Stimulated activated effector memory CD8-positive, alpha-beta T cell treated with anti-CD3 and anti-CD28 coated beads, Interleukin-12 subunit alpha, Interleukin-12 subunit beta, amount 100 ng/mL, for 72 hours (primary cell): ENCODE results near the gene LRRC63.

Experiments
- ATAC-seq: fragments of 150-1000 bp; cut with Tn5 transposase; 2 replicates; pipeline ENCODE4 v1.10.0; 2021
- DNase-seq, 2 donors: peaks; one replicate each; pipeline ENCODE4 v3.0.0; 2021 to 2022; ENCODE audit warnings: low spot score in 2 of 2
- H3K27ac Mint-ChIP-seq: one replicate; pipeline ENCODE4 v1.8.0; 2022; ENCODE audit warnings: mild to moderate bottlenecking, mixed read lengths
- H3K36me3 Mint-ChIP-seq: one replicate; pipeline ENCODE4 v1.8.0; 2022; ENCODE audit warnings: mild to moderate bottlenecking, mixed read lengths
- H3K4me1 Mint-ChIP-seq: one replicate; pipeline ENCODE4 v1.8.0; 2022; ENCODE audit warnings: mixed read lengths
- H3K4me3 Mint-ChIP-seq: one replicate; pipeline ENCODE4 v1.8.0; 2022; ENCODE audit warnings: mild to moderate bottlenecking, mixed read lengths
- H3K9me3 Mint-ChIP-seq: one replicate; pipeline ENCODE4 v1.8.0; 2022; ENCODE audit warnings: mixed read lengths

Gene LRRC63

DNA sequence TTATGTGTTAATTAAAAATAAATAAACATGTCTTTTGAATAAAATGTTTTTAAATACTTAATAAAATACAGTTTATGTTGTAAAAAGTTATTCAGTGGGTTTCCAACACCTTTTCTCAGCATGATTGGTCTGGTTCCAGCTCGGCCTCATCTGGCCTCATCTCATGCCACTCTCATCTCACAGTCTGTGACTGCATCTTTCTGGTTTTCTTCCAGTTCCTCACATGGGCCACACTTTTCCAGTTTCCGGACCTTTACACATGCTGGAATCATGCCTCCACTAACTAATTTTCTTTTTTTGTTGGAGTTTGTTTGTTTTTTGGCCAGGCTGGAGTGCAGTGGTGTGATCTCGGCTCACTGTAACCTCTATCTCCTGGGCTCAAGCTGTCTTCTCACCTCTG lies 92.8 kb downstream of the LRRC63 start:
- peak overlapping the region; percentile 45 for H3K4me3 Mint-ChIP-seq
- no peak for DNase-seq
- ATAC-seq, result no peak
- H3K27ac Mint-ChIP-seq, result peak overlapping the region; percentile 32
- no peaks in the 10 kb centered on the region for H3K36me3 Mint-ChIP-seq
- H3K9me3 Mint-ChIP-seq, result peaks cover 3% of the 10 kb centered on the region
- H3K4me1 Mint-ChIP-seq, result peaks cover 7% of the 10 kb centered on the region

- ATAC-seq, result no peak
- no peak for DNase-seq
- H3K36me3 Mint-ChIP-seq, result no peaks in the 10 kb centered on the region
- H3K27ac Mint-ChIP-seq, result no peak overlapping the region
- peaks cover 3% of the 10 kb centered on the region for H3K9me3 Mint-ChIP-seq
- peaks cover 13% of the 10 kb centered on the region for H3K4me1 Mint-ChIP-seq
- no peak overlapping the region for H3K4me3 Mint-ChIP-seq
Observed at GRCh38 chr13:46307554-46307953, 95.8 kb downstream of the LRRC63 start.

GRCh38 chr13:46310066-46310465 lies 98.3 kb downstream of the LRRC63 start:
- ATAC-seq (no peak), DNase-seq (no peak)
- Mint-ChIP-seq H3K27ac (no peak overlapping the region), H3K9me3 (peaks cover 7% of the 10 kb centered on the region), H3K4me3 (no peak overlapping the region), H3K4me1 (peaks cover 21% of the 10 kb centered on the region), H3K36me3 (peaks cover under 1% of the 10 kb centered on the region)

DNA sequence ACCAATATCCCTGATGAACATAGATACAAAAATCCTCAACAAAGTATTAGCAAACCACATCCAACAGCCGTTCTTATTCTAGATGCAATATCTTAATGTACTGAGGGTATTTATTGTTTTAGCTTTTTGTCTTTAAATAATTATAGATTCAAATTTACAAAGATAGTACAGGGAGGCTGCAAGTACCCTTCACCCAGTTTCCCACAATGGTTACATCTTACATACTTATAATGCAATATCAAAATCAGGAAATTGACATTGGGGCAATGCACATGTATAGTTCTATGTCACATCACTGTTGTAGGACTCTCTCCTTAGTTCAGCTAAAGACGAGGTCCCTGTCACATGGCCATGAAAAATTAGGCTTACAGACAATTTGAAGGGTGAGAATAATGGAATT lies 99.5 kb downstream of the LRRC63 start:
- ATAC-seq (no peak), DNase-seq (no peak)
- H3K9me3 Mint-ChIP-seq, result peaks cover 7% of the 10 kb centered on the region
- H3K4me1 Mint-ChIP-seq, result peaks cover 31% of the 10 kb centered on the region
- H3K36me3 Mint-ChIP-seq, result peaks cover 5% of the 10 kb centered on the region
- no peak overlapping the region for H3K27ac Mint-ChIP-seq
- H3K4me3 Mint-ChIP-seq, result no peak overlapping the region

DNA sequence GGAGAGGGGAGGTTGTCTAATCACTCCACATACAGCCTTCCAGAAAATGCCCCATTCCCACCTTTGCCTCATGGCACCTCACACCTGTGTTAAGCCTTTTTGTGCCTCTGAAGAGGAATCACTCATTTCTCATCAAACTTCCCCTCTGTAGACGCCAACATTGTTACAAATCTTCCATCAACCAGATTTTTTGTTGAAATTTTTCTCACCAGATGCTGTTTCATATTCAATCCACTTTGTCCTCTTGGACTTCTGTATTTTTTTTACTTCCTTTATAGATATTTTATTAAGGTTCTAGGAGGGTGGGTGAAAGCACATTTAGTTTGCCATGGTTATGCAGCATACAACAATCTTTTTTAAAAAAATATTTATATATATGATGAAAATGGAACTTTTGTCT lies 101.3 kb downstream of the LRRC63 start:
- DNase-seq (no peak), ATAC-seq (no peak)
- H3K36me3 Mint-ChIP-seq, result peaks cover 5% of the 10 kb centered on the region
- no peak overlapping the region for H3K4me3 Mint-ChIP-seq
- peaks cover 7% of the 10 kb centered on the region for H3K9me3 Mint-ChIP-seq
- peaks cover 31% of the 10 kb centered on the region for H3K4me1 Mint-ChIP-seq
- peak overlapping the region; percentile 93 for H3K27ac Mint-ChIP-seq

DNA sequence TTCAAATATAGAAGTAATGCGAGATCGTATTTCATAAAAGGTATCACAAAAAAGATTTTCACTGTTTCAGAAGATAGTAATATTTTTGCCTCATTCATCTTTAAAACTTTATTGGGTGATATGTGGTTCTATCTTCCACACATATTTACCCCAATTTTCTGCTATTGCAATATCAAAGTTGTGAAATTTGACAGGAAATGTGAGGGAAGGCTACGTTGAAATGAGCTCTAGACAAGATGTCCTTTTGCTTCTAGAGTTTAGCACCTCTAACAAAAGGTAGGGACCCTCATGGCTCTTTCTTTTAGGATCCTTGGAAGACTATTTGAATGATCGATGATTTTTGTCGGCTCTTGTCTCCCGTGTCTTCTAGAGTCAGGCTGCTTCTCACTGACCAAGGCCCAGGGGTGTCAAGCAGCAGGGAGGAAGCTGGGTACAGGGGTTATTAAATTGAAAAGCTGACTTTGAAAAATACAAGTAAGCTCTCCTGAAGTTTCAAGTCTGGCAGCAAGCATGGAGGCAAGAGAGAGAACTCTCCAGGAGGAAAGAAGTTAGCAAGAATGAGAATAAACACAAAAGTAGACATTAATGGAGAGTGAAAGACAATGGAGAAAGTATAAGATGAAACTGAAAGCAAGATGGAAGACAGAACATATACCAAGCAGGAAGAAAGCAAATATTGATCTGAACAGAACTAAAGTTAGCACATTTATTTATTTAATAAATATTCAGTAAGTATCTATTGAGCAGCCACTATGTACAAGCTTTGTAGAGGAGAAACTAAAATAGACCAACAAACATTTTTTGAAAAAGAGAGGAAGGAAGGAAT lies 101.9 kb downstream of the LRRC63 start:
- Mint-ChIP-seq H3K27ac (peak overlapping the region; percentile 93), H3K4me1 (peaks cover 32% of the 10 kb centered on the region), H3K9me3 (peaks cover 7% of the 10 kb centered on the region), H3K36me3 (peaks cover 5% of the 10 kb centered on the region), H3K4me3 (peak overlapping the region; percentile 53)
- ATAC-seq (no peak), DNase-seq (no peak)

GRCh38 chr13:46314587-46314986 lies 102.9 kb downstream of the LRRC63 start:
- Mint-ChIP-seq H3K36me3 (peaks cover 5% of the 10 kb centered on the region), H3K9me3 (peaks cover 7% of the 10 kb centered on the region), H3K4me3 (no peak overlapping the region), H3K4me1 (peaks cover 37% of the 10 kb centered on the region), H3K27ac (no peak overlapping the region)
- ATAC-seq, result no peak
- DNase-seq, result no peak

DNA sequence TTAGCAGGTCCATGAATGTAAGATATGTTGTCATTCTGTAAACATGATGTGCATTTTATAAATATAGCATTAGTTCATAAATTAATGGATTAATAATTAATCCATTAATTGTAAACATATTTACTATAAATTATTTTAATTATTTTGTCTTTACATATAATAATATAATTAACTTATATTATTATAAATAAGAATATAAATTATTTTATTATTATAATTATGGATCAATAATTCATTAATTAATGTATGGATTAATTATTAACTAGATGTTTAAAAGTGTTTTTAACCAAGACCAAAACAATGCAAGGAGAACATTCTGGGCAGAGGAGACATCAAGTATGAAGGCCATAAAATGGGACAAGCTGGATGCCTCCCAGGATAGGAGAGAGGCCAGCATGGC lies 103.3 kb downstream of the LRRC63 start:
- Mint-ChIP-seq H3K27ac (no peak overlapping the region), H3K9me3 (peaks cover 4% of the 10 kb centered on the region), H3K36me3 (peaks cover 5% of the 10 kb centered on the region), H3K4me1 (peaks cover 32% of the 10 kb centered on the region), H3K4me3 (no peak overlapping the region)
- ATAC-seq (no peak), DNase-seq (no peak)

- peaks cover 36% of the 10 kb centered on the region for H3K4me1 Mint-ChIP-seq
- H3K36me3 Mint-ChIP-seq, result peaks cover 9% of the 10 kb centered on the region
- peak; percentile 72 for ATAC-seq
- peak overlapping the region; percentile 0 for H3K27ac Mint-ChIP-seq
- H3K9me3 Mint-ChIP-seq, result peaks cover 4% of the 10 kb centered on the region
- no peak for DNase-seq
- no peak overlapping the region for H3K4me3 Mint-ChIP-seq
Observed at GRCh38 chr13:46315491-46316075, 103.9 kb downstream of the LRRC63 start.

DNA sequence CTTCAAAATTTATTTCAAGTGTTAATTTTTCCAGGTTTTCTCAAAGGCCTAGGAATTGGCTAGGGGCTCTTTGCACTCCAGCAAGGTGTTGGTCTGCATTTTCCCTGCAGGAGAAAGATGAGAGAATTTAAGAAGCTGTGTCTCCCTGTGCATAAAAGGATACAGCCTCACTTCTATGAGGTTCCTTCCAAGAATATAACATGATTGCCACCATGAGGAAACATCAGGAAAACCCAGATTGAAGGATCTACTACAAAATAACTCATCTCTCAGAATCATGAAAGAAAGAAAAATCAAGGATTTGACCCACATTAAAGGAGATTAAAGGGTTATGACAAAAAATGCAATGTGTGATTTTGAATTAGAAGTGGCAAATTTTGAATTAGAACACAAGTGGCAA lies 105.4 kb downstream of the LRRC63 start:
- peaks cover 10% of the 10 kb centered on the region for H3K36me3 Mint-ChIP-seq
- ATAC-seq (no peak), DNase-seq (no peak)
- H3K9me3 Mint-ChIP-seq, result peaks cover 4% of the 10 kb centered on the region
- H3K27ac Mint-ChIP-seq, result no peak overlapping the region
- H3K4me1 Mint-ChIP-seq, result peaks cover 51% of the 10 kb centered on the region
- no peak overlapping the region for H3K4me3 Mint-ChIP-seq

DNA sequence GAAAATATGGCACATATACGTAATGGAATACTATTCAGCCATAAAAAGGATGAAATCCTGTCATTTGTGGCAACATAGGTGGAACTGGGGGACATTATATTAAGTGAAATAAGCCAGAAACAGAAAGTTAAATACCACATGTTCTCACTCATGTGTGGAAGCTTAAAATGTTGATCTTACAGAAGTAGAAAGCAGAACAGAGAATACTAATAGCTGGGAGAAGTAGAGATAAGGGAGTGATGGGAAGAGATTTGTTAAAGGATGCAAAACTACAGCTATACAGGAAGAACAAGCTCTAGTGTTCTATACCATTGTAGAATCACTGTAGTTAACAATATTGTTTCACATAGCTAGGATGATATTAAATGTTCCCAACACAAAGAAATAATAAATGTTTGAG lies 107.3 kb downstream of the LRRC63 start:
- no peak overlapping the region for H3K4me3 Mint-ChIP-seq
- H3K36me3 Mint-ChIP-seq, result peaks cover 10% of the 10 kb centered on the region
- peaks cover 39% of the 10 kb centered on the region for H3K4me1 Mint-ChIP-seq
- H3K27ac Mint-ChIP-seq, result peak overlapping the region; percentile 12
- H3K9me3 Mint-ChIP-seq, result peaks cover under 1% of the 10 kb centered on the region
- DNase-seq (no peak), ATAC-seq (no peak)

DNA sequence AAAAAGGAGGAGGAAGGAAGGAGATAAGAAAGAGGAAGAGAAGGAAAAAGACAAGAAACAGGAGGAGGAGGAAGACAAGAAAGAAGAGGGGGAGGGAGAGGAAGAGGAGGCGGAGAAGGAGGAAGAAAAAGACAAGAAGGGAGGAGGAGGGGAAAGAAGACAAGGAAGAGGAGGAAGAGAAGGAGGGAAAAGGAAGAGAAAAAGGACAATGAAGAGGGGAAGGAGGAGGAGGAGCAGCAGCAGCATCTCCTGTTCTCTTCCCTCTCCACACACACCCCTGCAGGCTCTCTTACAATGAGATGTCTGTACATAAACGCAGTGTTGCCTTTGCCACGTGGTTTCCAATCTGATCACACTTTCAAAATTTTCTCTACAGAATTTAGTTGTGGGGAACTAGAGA lies 108.7 kb downstream of the LRRC63 start:
- peak; percentile 49 for ATAC-seq
- H3K4me1 Mint-ChIP-seq, result peaks cover 33% of the 10 kb centered on the region
- peak overlapping the region; percentile 63 for H3K4me3 Mint-ChIP-seq
- peaks cover 7% of the 10 kb centered on the region for H3K36me3 Mint-ChIP-seq
- H3K27ac Mint-ChIP-seq, result peak overlapping the region; percentile 89
- DNase-seq, result no peak
- H3K9me3 Mint-ChIP-seq, result no peaks in the 10 kb centered on the region

DNA sequence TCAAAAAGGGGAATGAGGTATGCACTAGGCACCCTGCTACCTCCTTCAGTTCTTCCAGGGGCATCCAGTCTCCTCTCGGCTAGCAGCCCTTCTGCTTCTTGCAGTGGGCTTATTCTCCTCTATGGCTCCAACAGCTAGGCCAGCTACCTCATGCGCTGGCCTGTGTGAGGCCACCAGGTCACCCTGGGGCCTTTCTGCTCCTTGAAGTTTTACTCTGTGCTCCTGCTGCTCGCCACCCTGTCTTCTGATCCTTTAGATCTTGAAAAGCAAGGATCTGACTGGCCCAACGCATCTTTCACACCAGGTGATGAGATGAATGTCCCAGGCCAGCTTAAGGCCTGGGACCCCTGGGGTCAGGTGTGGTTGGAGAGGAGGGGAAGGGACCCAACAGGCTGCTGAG lies 109.1 kb downstream of the LRRC63 start:
- Mint-ChIP-seq H3K27ac (peak overlapping the region; percentile 89), H3K9me3 (no peaks in the 10 kb centered on the region), H3K36me3 (peaks cover 5% of the 10 kb centered on the region), H3K4me1 (peaks cover 29% of the 10 kb centered on the region), H3K4me3 (peak overlapping the region; percentile 63)
- ATAC-seq, result peak; percentile 51
- no peak for DNase-seq

GRCh38 chr13:46321494-46322225 lies 109.9 kb downstream of the LRRC63 start:
- DNase-seq (peak; percentile 35 to 80), ATAC-seq (peak; percentile 87)
- H3K36me3 Mint-ChIP-seq, result peaks cover 5% of the 10 kb centered on the region
- peak overlapping the region; percentile 89 for H3K27ac Mint-ChIP-seq
- no peaks in the 10 kb centered on the region for H3K9me3 Mint-ChIP-seq
- peak overlapping the region; percentile 63 for H3K4me3 Mint-ChIP-seq
- H3K4me1 Mint-ChIP-seq, result peaks cover 27% of the 10 kb centered on the region

GRCh38 chr13:46324976-46325375 lies 113.2 kb downstream of the LRRC63 start:
- Mint-ChIP-seq H3K4me1 (peaks cover 32% of the 10 kb centered on the region), H3K36me3 (peaks cover 5% of the 10 kb centered on the region), H3K9me3 (no peaks in the 10 kb centered on the region), H3K27ac (no peak overlapping the region), H3K4me3 (no peak overlapping the region)
- DNase-seq, result no peak
- no peak for ATAC-seq
